HepG2 (cell line): ENCODE data around the gene TNFAIP3. TPM values are rescaled to one million over a fixed set of nuclear protein-coding genes. Genes with fewer than 3 reads are reported as not detected.

Source experiments
- ATAC-seq: fragments of 200-7000 bp; cut with Tn5 transposase; 3 replicates; pipeline ENCODE4 v1.9.1; 2020; ENCODE audit warnings: mild to moderate bottlenecking, moderate library complexity
- BruUV-seq: library from RNA; stranded (reverse); fragments of 400-500 nt; replicated peaks from 2 replicates; lab custom pipeline; 2021; lab: Mats Ljungman, UMichigan
- CTCF ChIA-PET: fragments of 300-600 bp; formaldehyde crosslinking; extraction: SDS; loops from one replicate; lab custom pipeline; 2021; ENCODE audit warnings: low total read pairs, inconsistent platforms, low intra/inter-chr PET ratio; lab: Yijun Ruan, JAX
- POLR2A ChIA-PET: fragments of 350-600 bp; sonication (Branson Sonifier 250); formaldehyde crosslinking; loops from one replicate; lab custom pipeline; 2020; ENCODE audit warnings: antibody characterized with exemption, inconsistent platforms; lab: Yijun Ruan, JAX
- DNase-seq: peaks from one replicate; pipeline ENCODE4 v3.0.0-alpha.2; 2015; ENCODE audit warnings: low spot score
- FAIRE-seq: peaks from 3 replicates; lab custom pipeline; 2011; peaks lifted over from hg19 to GRCh38; lab: Jason Lieb, UNC
- H2AFZ ChIP-seq: one replicate; pipeline ENCODE4 v1.6.1; 2011; ENCODE audit warnings: low read length, inconsistent platforms
- H3K27ac ChIP-seq: fragments of 300-600 bp; 3 replicates; pipeline ENCODE4 v1.8.0; 2011; ENCODE audit warnings: mixed run types, mild to moderate bottlenecking, mixed read lengths, low read length, inconsistent platforms; ENCODE audit not compliant: insufficient read depth; ENCODE audit errors: extremely low read length
- H3K27me3 ChIP-seq, 2 experiments: fragments of 200-600 bp in 1 of 2; 2 replicates in 1 of 2; 3 replicates in 1 of 2; pipeline versions ENCODE4 v1.6.0 to v1.8.0; 2011; ENCODE audit warnings: low read length in 2 of 2, mild to moderate bottlenecking in 2 of 2, moderate library complexity in 2 of 2, inconsistent platforms in 1 of 2; ENCODE audit not compliant: insufficient read depth in 2 of 2, control insufficient read depth in 1 of 2
- H3K36me3 ChIP-seq, 2 experiments: fragments of 200-600 bp in 1 of 2; replicated peaks in 1 of 2; 2 replicates in 1 of 2; 3 replicates in 1 of 2; pipeline versions ENCODE4 v1.5.1 to v1.8.0; 2011; ENCODE audit warnings: low read length in 2 of 2, inconsistent platforms in 1 of 2; ENCODE audit not compliant: insufficient read depth in 2 of 2, control insufficient read depth in 1 of 2
- H3K4me1 ChIP-seq: 2 replicates; pipeline ENCODE4 v1.5.1; 2012; ENCODE audit warnings: low read length, inconsistent platforms; ENCODE audit not compliant: insufficient read depth
- H3K4me2 ChIP-seq: 2 replicates; pipeline ENCODE4 v1.6.0; 2011; ENCODE audit warnings: low read depth, low read length, inconsistent platforms
- H3K4me3 ChIP-seq, 3 experiments: fragments of 200-600 bp in 1 of 3; sonication (generic), shearing (Covaris generic) in 1 of 3; replicated peaks in 1 of 3; 2 replicates each; pipeline ENCODE4 v1.5.1; 2011 to 2016; ENCODE audit warnings: low read length in 3 of 3, inconsistent platforms in 2 of 3, low read depth in 2 of 3, mild to moderate bottlenecking in 2 of 3, control low read depth in 1 of 3, mixed read lengths in 1 of 3; ENCODE audit not compliant: insufficient read depth in 1 of 3
- H3K79me2 ChIP-seq: one replicate; pipeline ENCODE4 v1.6.1; 2011; ENCODE audit warnings: low read length, inconsistent platforms; ENCODE audit not compliant: insufficient read depth
- H3K9ac ChIP-seq: 2 replicates; pipeline ENCODE4 v1.6.0; 2011; ENCODE audit warnings: mild to moderate bottlenecking, low read depth, low read length, inconsistent platforms; ENCODE audit not compliant: insufficient read depth
- H3K9me3 ChIP-seq: 2 replicates; pipeline ENCODE4 v1.5.1; 2012; ENCODE audit warnings: mild to moderate bottlenecking, low read length
- H4K20me1 ChIP-seq: 2 replicates; pipeline ENCODE4 v1.6.0; 2011; ENCODE audit warnings: inconsistent platforms, mild to moderate bottlenecking, low read length, moderate library complexity; ENCODE audit not compliant: insufficient read depth
- GMEB1 ChIP-seq: sonication (generic); formaldehyde crosslinking; IDR thresholded peaks from 2 replicates; pipeline ENCODE4 v1.5.1; 2020; ENCODE audit warnings: missing genetic modification reagents, mild to moderate bottlenecking, borderline replicate concordance
- POLR2A ChIP-seq, 2 experiments: IDR thresholded peaks; 2 replicates each; pipeline ENCODE4 v1.6.1; 2011; ENCODE audit warnings: low read depth in 2 of 2, low read length in 2 of 2, mild to moderate bottlenecking in 1 of 2, moderate library complexity in 1 of 2; ENCODE audit not compliant: insufficient read depth in 1 of 2
- ZNF331 ChIP-seq: sonication (generic); formaldehyde crosslinking; IDR thresholded peaks from 2 replicates; pipeline ENCODE4 v1.4.0; 2020; ENCODE audit warnings: missing genetic modification reagents
- ZNF33A ChIP-seq: sonication (generic); formaldehyde crosslinking; IDR thresholded peaks from 2 replicates; pipeline ENCODE4 v1.5.1; 2020; ENCODE audit warnings: missing genetic modification reagents, mild to moderate bottlenecking, moderate library complexity, borderline replicate concordance
- ZNF597 ChIP-seq: sonication (generic); formaldehyde crosslinking; IDR thresholded peaks from 2 replicates; pipeline ENCODE4 v1.5.0; 2020; ENCODE audit warnings: missing genetic modification reagents
- WGBS: methylation state at CpG from one replicate; pipeline ENCODE4 v1.1.6; 2017; ENCODE audit warnings: low lambda C conversion rate; 5-methylcytosine and 5-hydroxymethylcytosine counted together
- in situ Hi-C: cut with HindIII; loops from 2 replicates; pipeline ENCODE4 v1.10.0; 2017; ENCODE audit warnings: low pct_unique_long_range_greater_than_20kb; ENCODE audit not compliant: extremely low pct_ligation_motif_present
- intact Hi-C: fragments of 100-400 bp; cut with micrococcal nuclease; formaldehyde crosslinking; loops from one replicate; pipeline ENCODE4 v1.10.0; 2022; ENCODE audit not compliant: unreplicated experiment
- polyA plus RNA-seq, 8 experiments: library from polyadenylated mRNA; depleted of rRNA in 3 of 8; stranded (reverse) in 7 of 8; unstranded in 1 of 8; fragments of >200 nt; fragmentation: Illumina TruSeq in 4 of 8; extraction: Trizol in 4 of 8; gene quantifications; 2 replicates each; pipeline versions ENCODE4 v1.2.1 to v1.2.3, GENCODE V29; 2011 to 2016; ENCODE audit warnings: low read depth in 4 of 8, missing spikeins in 1 of 8, mixed read lengths in 1 of 8; ENCODE audit not compliant: insufficient read depth in 1 of 8
- total RNA-seq, 5 experiments: library from RNA; depleted of rRNA; stranded (reverse); fragments of >200 nt; fragmentation: Illumina TruSeq; extraction: Trizol; gene quantifications; 2 replicates each; pipeline ENCODE4 v1.2.3, GENCODE V29; 2016; ENCODE audit warnings: low read depth in 1 of 5

The TNFAIP3 gene
- total and polyA plus RNA-seq, 2 of the 13 experiments (the other 11 are each of a cell fraction or from before 2014, with no cell fraction given), result 28.2 to 47.1 TPM

GRCh38 chr6:137915790-137916189 lies 48.7 kb downstream of the TNFAIP3 start:
- no TSS peak for BruUV-seq
- in situ Hi-C loops, result no loop called here
- ATAC-seq, result no peak

More at GRCh38 chr6:137915790-137916189, 48.7 kb downstream of the TNFAIP3 start:
- Histone ChIP-seq H3K36me3 (no peaks in the 10 kb centered on the region), H3K4me3 (no peak overlapping the region), H3K27me3 (peaks cover 1 to 15% of the 10 kb centered on the region in 2 experiments; a peak in 3 of 5 replicates), H3K4me1 (no peaks in the 10 kb centered on the region), H2AFZ (no peak overlapping the region), H3K27ac (no peak overlapping the region), H3K9me3 (peaks cover 6% of the 10 kb centered on the region; the same call in 1 of the 2 replicates), H3K79me2 (no peaks in the 10 kb centered on the region), H4K20me1 (no peaks in the 10 kb centered on the region), H3K4me2 (no peak overlapping the region), H3K9ac (no peak overlapping the region)
- ChIA-PET CTCF (no interaction called here), POLR2A (no interaction called here)
- FAIRE-seq, result no peak
- 15% methylated on average over 4 of the region's 4 CpGs for WGBS
- TF ChIP-seq POLR2A (IDR thresholded peaks at IDR 0.05; ENCODE audit: insufficient read depth in 1 of 2, low read depth in 2 of 2, low read length in 2 of 2) (no peak), GMEB1 (no peak), ZNF33A (CRISPR knock-in tag) (no peak), ZNF597 (CRISPR knock-in tag) (no peak), ZNF331 (CRISPR knock-in tag) (no peak)
- intact Hi-C loops, result no loop called here
- DNase-seq, result no peak
